K562 (cell line): ENCODE results near the gene TALDO1. TPM values are rescaled to one million over a fixed set of nuclear protein-coding genes. Genes with fewer than 3 reads are reported as not detected.
A peak's percentile ranks its signal among the peaks of the same experiment; 100 is the strongest.

Experiments used
- MAZ ChIP-seq, 2 experiments: fragments of 450-650 bp in 1 of 2; sonication (generic) in 1 of 2; formaldehyde crosslinking; IDR thresholded peaks in 1 of 2; conservative IDR thresholded peaks in 1 of 2; 2 replicates each; pipeline versions ENCODE4 v1.4.0 to v1.5.0; 2020; ENCODE audit warnings: mild to moderate bottlenecking in 1 of 2, missing genetic modification reagents in 1 of 2
- MCM2 ChIP-seq: fragments of 450-650 bp; IDR thresholded peaks from 2 replicates; pipeline ENCODE4 v1.6.1; 2017; ENCODE audit warnings: low read depth, mild to moderate bottlenecking
- MTA3 ChIP-seq: fragments of 450-650 bp; formaldehyde crosslinking; IDR thresholded peaks from 2 replicates; pipeline ENCODE4 v1.6.1; 2017; ENCODE audit warnings: mild to moderate bottlenecking, borderline replicate concordance
- POLR2AphosphoS5 ChIP-seq: IDR thresholded peaks from 2 replicates; pipeline ENCODE4 v1.6.1; 2011; ENCODE audit warnings: mild to moderate bottlenecking, low read depth, low read length, moderate library complexity; ENCODE audit not compliant: control insufficient read depth, insufficient read depth
- RBFOX2 ChIP-seq: fragments of 200-400 bp; formaldehyde crosslinking; IDR thresholded peaks from 2 replicates; pipeline ENCODE4 v1.6.1; 2017; ENCODE audit warnings: low read depth, mild to moderate bottlenecking, low read length, moderate library complexity
- SRF ChIP-seq, 2 experiments: fragments of 250-450, 450-650 bp in 1 of 2; sonication (Bioruptor Pico) in 1 of 2; sonication (generic) in 1 of 2; formaldehyde crosslinking; IDR thresholded peaks; 2 replicates each; pipeline versions ENCODE4 v1.5.0 to v1.5.1; 2020 to 2022; ENCODE audit warnings: mild to moderate bottlenecking in 1 of 2, missing genetic modification reagents in 1 of 2
- SUPT5H ChIP-seq: fragments of 450-650 bp; IDR thresholded peaks from 2 replicates; pipeline ENCODE4 v1.6.1; 2016
- polyA plus RNA-seq, 8 experiments: library from polyadenylated mRNA; depleted of rRNA in 4 of 8; stranded (reverse) in 5 of 8; unstranded in 3 of 8; fragments of >200 nt; fragmentation: Nextera tagmentation in 2 of 8; fragmentation: Illumina TruSeq in 1 of 8; extraction: Ambion mirVana in 2 of 8; extraction: Trizol in 1 of 8; gene quantifications; 2 replicates each; pipeline versions ENCODE4 v1.2.1 to v1.2.3, GENCODE V29; 2011 to 2014; ENCODE audit warnings: inconsistent platforms in 1 of 8, missing spikeins in 1 of 8
- total RNA-seq, 7 experiments: library from RNA; depleted of rRNA in 6 of 7; stranded (reverse); fragments of >200 nt in 6 of 7; fragmentation: Illumina TruSeq in 2 of 7; extraction: Trizol in 2 of 7; gene quantifications; 2 replicates each; pipeline versions ENCODE4 v1.2.1 to v1.2.3, GENCODE V29; 2011 to 2021; ENCODE audit warnings: low replicate concordance in 1 of 7
- TF ChIP-seq, protein P1 (sequence below), 2 experiments: fragments of 450-650 bp; formaldehyde crosslinking in 1 of 2; IDR thresholded peaks; 2 replicates each; pipeline versions ENCODE4 v1.4.0 to v1.6.1; 2014 to 2020; ENCODE audit warnings: mild to moderate bottlenecking in 2 of 2, borderline replicate concordance in 1 of 2, low read depth in 1 of 2
- TF ChIP-seq, protein P2 (sequence below): fragments of 450-650 bp; formaldehyde crosslinking; conservative IDR thresholded peaks from 2 replicates; pipeline ENCODE4 v1.4.0; 2022; ENCODE audit warnings: mild to moderate bottlenecking, missing genetic modification characterization
- TF ChIP-seq, protein P3 (sequence below): IDR thresholded peaks from 2 replicates; pipeline ENCODE4 v1.6.1; 2012; ENCODE audit warnings: low read depth, low read length, improper control_type of control experiment, borderline replicate concordance
- TF ChIP-seq, protein P4 (sequence below): IDR thresholded peaks from 2 replicates; pipeline ENCODE4 v1.6.1; 2011; ENCODE audit warnings: borderline replicate concordance, low read depth, mild to moderate bottlenecking, moderate library complexity, low read length; ENCODE audit not compliant: insufficient read depth, poor library complexity, severe bottlenecking

TALDO1 gene
- total and polyA plus RNA-seq, 9 of the 15 experiments (the other 6 are each of a cell fraction or from before 2014, with no cell fraction given): 260 to 541 (median 441) TPM

DNA sequence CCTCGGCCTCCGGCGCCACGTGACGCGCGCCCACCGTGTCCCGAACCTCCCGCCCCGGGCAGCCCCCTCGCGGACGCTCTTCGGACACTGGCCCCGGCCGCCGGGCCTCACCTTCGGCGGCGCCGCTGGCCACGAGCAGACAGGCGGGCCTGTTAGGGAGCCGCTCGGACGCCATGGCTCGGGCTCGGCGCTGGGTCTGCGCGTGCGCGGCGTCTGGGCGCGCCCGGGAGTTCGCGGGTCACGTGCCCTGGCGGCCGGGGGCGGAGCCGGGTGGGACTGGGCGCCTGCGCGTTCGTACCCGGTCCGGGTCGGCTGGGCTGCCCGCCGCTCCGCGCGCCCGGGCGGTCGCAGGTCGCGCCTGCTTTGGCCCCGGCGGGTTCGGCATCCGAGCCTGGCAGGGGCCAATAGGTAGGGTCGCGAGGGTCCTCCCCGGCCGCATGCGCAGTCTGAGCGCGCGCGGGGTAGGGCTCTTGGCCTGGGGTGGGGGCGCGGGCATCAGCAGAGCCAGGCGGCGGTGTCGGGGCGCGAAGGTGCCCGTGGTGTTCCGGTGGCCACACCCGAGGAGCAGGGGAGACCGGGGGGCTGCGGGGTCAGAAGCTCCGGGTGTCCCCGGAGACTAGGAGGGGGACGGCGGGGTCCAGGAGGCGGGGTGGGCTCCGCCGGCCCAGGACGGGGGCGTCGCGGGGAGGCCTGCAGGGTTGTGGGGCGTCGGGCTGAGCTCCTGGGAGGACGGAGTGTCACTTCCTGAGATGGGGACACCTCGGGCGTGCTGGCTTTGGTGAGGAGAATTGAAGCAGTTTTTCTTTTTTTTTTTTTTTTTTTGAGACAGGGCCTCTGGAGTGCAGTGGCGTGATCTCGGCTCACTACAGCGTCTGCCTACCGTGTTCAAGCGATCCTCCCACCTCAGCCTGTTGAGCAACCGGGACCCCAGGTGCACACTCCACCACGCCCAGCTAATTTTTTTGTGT, 30.3 kb downstream of the TALDO1 start, which contains the start of gene GATD1 (continued):
- TF ChIP-seq, protein P1, sequence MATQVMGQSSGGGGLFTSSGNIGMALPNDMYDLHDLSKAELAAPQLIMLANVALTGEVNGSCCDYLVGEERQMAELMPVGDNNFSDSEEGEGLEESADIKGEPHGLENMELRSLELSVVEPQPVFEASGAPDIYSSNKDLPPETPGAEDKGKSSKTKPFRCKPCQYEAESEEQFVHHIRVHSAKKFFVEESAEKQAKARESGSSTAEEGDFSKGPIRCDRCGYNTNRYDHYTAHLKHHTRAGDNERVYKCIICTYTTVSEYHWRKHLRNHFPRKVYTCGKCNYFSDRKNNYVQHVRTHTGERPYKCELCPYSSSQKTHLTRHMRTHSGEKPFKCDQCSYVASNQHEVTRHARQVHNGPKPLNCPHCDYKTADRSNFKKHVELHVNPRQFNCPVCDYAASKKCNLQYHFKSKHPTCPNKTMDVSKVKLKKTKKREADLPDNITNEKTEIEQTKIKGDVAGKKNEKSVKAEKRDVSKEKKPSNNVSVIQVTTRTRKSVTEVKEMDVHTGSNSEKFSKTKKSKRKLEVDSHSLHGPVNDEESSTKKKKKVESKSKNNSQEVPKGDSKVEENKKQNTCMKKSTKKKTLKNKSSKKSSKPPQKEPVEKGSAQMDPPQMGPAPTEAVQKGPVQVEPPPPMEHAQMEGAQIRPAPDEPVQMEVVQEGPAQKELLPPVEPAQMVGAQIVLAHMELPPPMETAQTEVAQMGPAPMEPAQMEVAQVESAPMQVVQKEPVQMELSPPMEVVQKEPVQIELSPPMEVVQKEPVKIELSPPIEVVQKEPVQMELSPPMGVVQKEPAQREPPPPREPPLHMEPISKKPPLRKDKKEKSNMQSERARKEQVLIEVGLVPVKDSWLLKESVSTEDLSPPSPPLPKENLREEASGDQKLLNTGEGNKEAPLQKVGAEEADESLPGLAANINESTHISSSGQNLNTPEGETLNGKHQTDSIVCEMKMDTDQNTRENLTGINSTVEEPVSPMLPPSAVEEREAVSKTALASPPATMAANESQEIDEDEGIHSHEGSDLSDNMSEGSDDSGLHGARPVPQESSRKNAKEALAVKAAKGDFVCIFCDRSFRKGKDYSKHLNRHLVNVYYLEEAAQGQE (IDR thresholded peaks at IDR 0.05; ENCODE audit: borderline replicate concordance): peak; percentile 86
- TF ChIP-seq, protein P1 (CRISPR knock-in tag; IDR thresholded peaks at IDR 0.05; ENCODE audit: low read depth): no peak
- peak in 1 of 2 experiments; percentile 50; a peak in 1 of 4 replicates for TF ChIP-seq MAZ (CRISPR knock-in tag; conservative IDR thresholded peaks at IDR 0.05 in 1 of 2, IDR thresholded peaks at IDR 0.05 in 1 of 2)
- TF ChIP-seq, protein P2, sequence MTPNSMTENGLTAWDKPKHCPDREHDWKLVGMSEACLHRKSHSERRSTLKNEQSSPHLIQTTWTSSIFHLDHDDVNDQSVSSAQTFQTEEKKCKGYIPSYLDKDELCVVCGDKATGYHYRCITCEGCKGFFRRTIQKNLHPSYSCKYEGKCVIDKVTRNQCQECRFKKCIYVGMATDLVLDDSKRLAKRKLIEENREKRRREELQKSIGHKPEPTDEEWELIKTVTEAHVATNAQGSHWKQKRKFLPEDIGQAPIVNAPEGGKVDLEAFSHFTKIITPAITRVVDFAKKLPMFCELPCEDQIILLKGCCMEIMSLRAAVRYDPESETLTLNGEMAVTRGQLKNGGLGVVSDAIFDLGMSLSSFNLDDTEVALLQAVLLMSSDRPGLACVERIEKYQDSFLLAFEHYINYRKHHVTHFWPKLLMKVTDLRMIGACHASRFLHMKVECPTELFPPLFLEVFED: no peak
- TF ChIP-seq SRF (CRISPR knock-in tag; IDR thresholded peaks at IDR 0.05): no peak
- TF ChIP-seq, protein P3, sequence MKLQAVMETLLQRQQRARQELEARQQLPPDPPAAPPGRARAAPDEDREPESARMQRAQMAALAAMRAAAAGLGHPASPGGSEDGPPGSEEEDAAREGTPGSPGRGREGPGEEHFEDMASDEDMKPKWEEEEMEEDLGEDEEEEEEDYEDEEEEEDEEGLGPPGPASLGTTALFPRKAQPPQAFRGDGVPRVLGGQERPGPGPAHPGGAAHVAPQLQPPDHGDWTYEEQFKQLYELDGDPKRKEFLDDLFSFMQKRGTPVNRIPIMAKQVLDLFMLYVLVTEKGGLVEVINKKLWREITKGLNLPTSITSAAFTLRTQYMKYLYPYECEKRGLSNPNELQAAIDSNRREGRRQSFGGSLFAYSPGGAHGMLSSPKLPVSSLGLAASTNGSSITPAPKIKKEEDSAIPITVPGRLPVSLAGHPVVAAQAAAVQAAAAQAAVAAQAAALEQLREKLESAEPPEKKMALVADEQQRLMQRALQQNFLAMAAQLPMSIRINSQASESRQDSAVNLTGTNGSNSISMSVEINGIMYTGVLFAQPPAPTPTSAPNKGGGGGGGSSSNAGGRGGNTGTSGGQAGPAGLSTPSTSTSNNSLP: no peak
- peak; percentile 85 for TF ChIP-seq RBFOX2
- TF ChIP-seq MCM2: no peak
- TF ChIP-seq SUPT5H: peak; percentile 76
- TF ChIP-seq MTA3: peak; percentile 70; the same call in 1 of the 2 replicates
- peak; percentile 87 for TF ChIP-seq POLR2AphosphoS5
- TF ChIP-seq, protein P4, sequence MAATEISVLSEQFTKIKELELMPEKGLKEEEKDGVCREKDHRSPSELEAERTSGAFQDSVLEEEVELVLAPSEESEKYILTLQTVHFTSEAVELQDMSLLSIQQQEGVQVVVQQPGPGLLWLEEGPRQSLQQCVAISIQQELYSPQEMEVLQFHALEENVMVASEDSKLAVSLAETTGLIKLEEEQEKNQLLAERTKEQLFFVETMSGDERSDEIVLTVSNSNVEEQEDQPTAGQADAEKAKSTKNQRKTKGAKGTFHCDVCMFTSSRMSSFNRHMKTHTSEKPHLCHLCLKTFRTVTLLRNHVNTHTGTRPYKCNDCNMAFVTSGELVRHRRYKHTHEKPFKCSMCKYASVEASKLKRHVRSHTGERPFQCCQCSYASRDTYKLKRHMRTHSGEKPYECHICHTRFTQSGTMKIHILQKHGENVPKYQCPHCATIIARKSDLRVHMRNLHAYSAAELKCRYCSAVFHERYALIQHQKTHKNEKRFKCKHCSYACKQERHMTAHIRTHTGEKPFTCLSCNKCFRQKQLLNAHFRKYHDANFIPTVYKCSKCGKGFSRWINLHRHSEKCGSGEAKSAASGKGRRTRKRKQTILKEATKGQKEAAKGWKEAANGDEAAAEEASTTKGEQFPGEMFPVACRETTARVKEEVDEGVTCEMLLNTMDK: peak; percentile 20
